Gastrocnemius medialis (tissue), 4 donors: Measurements from ENCODE around the gene ABCB8. TPM values are rescaled to one million over a fixed set of nuclear protein-coding genes. Genes with fewer than 3 reads are reported as not detected.

ENCODE experiments used
- ATAC-seq, 2 donors: fragments of 150-250 bp; one replicate each; pipeline ENCODE4 v1.9.1; 2016
- DNase-seq, 2 donors: peaks; one replicate each; pipeline ENCODE4 v3.0.0-alpha.2; 2019
- H3K27ac ChIP-seq, 4 donors: fragments of 200-600 bp; sonication (generic); 1 replicate in 1 of 4; 2 replicates in 3 of 4; pipeline ENCODE4 v1.5.1; 2016 to 2018; ENCODE audit warnings: mild to moderate bottlenecking in 2 of 4, moderate library complexity in 1 of 4
- H3K27me3 ChIP-seq, 3 donors: fragments of 200-600 bp; sonication (generic) in 2 of 3; 1 replicate in 1 of 3; 2 replicates in 2 of 3; pipeline versions ENCODE4 v1.5.1 to v1.6.0; 2016 to 2019; ENCODE audit warnings: mild to moderate bottlenecking in 1 of 3, moderate library complexity in 1 of 3
- H3K36me3 ChIP-seq, 2 donors: fragments of 200-600 bp; sonication (generic) in 1 of 2; one replicate each; pipeline ENCODE4 v1.5.1; 2017 to 2018
- H3K4me1 ChIP-seq, 2 donors: fragments of 200-600 bp; sonication (generic) in 1 of 2; one replicate each; pipeline ENCODE4 v1.5.1; 2016 to 2017; ENCODE audit warnings: mild to moderate bottlenecking in 2 of 2
- H3K4me3 ChIP-seq, 4 donors: fragments of 200-600 bp; sonication (generic) in 3 of 4; 1 replicate in 1 of 4; 2 replicates in 3 of 4; pipeline ENCODE4 v1.5.1; 2016 to 2019; ENCODE audit warnings: mild to moderate bottlenecking in 2 of 4
- H3K9me3 ChIP-seq, 3 donors: fragments of 200-600 bp; sonication (generic) in 2 of 3; 1 replicate in 1 of 3; 2 replicates in 2 of 3; pipeline ENCODE4 v1.5.1; 2016 to 2019
- POLR2A ChIP-seq, 2 donors: fragments of 450-650 bp; IDR thresholded peaks; one replicate each; pipeline ENCODE4 v1.6.1; 2017; ENCODE audit warnings: antibody characterized with exemption in 2 of 2, mild to moderate bottlenecking in 2 of 2, moderate library complexity in 2 of 2
- in situ Hi-C, 4 donors: fragments of 200-750 bp; cut with MboI; loops; one replicate each; pipeline versions ENCODE4 v1.15.0 to v1.8.0; 2017; ENCODE audit warnings: low sequenced_read_pairs in 4 of 4
- intact Hi-C: fragments of 100-400 bp; cut with DNase I; formaldehyde crosslinking; loops from one replicate; pipeline ENCODE4 v1.15.1; 2023; ENCODE audit warnings: low total_unique reads
- total RNA-seq, 4 donors: library from RNA; depleted of rRNA; stranded (reverse); fragments of >200 nt; gene quantifications; one replicate each; pipeline versions ENCODE4 v1.1.0 to v1.2.3, GENCODE V29; 2016
- TF ChIP-seq, protein P1 (sequence below), 5 experiments: fragments of 450-650 bp in 3 of 5; fragments of 200-600 bp in 2 of 5; sonication (generic) in 2 of 5; IDR thresholded peaks in 4 of 5; conservative IDR thresholded peaks in 1 of 5; 1 replicate in 4 of 5; 2 replicates in 1 of 5; pipeline ENCODE4 v1.5.1; 2016 to 2019; ENCODE audit warnings: antibody characterized with exemption in 5 of 5, mild to moderate bottlenecking in 3 of 5, moderate library complexity in 3 of 5

The ABCB8 gene
- total RNA-seq, 4 donors from 2014 or later, result 10.4 to 25.7 (median 16.2) TPM

DNA sequence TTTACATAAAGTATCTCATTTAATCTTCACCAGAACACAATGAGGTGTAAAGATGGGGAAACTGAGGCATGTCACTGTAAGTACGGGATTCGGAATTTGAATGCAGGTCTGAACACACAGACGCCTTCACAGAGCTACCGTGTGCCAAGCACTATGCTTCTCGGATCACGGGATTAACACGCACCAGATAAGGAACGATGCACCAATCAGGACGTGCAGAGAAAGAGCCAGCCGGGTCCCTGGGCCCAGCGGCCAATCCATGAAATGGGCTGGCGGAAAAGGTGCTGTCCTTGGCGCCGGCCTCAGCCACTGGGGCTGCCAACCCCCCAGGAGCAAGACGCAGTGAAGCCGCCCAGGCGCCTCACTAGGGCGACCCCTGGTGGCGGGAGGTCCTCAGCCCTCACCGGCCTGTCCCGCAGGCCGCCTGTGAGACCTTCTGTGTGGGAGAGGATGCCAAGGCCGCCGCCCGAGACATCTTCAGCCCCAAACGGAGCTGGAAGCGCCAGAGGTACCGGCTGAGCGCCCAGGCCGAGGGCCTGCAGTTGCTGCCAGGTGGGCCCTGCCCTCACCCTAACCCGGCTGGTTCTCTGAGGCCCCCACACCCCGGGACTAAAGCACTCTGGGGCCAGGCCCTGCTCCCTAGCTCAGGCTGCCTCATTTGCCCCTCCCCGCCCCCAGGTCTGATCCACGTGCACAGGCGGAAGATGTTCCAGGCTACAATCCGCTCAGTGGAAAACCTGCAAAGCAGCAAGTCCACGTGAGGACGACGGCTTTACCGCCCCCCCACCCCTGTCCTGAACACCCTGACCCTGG is 19.5 kb upstream of the ABCB8 start:
- DNase-seq (no peak), ATAC-seq (peak in 1 of 2 donors; percentile 30)
- H3K4me1 ChIP-seq, result peaks cover 0 to 8% of the 10 kb centered on the region in 2 donors
- in situ Hi-C loops, result no loop called here
- no peak overlapping the region for H3K27ac ChIP-seq
- intact Hi-C loops, result no loop called here
- peak overlapping the region in 1 of 4 donors; percentile 18 for H3K4me3 ChIP-seq
- TF ChIP-seq, protein P1, sequence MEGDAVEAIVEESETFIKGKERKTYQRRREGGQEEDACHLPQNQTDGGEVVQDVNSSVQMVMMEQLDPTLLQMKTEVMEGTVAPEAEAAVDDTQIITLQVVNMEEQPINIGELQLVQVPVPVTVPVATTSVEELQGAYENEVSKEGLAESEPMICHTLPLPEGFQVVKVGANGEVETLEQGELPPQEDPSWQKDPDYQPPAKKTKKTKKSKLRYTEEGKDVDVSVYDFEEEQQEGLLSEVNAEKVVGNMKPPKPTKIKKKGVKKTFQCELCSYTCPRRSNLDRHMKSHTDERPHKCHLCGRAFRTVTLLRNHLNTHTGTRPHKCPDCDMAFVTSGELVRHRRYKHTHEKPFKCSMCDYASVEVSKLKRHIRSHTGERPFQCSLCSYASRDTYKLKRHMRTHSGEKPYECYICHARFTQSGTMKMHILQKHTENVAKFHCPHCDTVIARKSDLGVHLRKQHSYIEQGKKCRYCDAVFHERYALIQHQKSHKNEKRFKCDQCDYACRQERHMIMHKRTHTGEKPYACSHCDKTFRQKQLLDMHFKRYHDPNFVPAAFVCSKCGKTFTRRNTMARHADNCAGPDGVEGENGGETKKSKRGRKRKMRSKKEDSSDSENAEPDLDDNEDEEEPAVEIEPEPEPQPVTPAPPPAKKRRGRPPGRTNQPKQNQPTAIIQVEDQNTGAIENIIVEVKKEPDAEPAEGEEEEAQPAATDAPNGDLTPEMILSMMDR (IDR thresholded peaks at IDR 0.05 in 4 of 5, conservative IDR thresholded peaks at IDR 0.05 in 1 of 5), result peak in 4 of 5 experiments; percentile 45 to 71 (median 46)
- no peak for TF ChIP-seq POLR2A (IDR thresholded peaks at IDR 0.05)
- no peaks in the 10 kb centered on the region for H3K9me3 ChIP-seq
- H3K36me3 ChIP-seq, result no peaks in the 10 kb centered on the region
- peaks cover 5 to 38% (median 35%) of the 10 kb centered on the region in 3 donors for H3K27me3 ChIP-seq

DNA sequence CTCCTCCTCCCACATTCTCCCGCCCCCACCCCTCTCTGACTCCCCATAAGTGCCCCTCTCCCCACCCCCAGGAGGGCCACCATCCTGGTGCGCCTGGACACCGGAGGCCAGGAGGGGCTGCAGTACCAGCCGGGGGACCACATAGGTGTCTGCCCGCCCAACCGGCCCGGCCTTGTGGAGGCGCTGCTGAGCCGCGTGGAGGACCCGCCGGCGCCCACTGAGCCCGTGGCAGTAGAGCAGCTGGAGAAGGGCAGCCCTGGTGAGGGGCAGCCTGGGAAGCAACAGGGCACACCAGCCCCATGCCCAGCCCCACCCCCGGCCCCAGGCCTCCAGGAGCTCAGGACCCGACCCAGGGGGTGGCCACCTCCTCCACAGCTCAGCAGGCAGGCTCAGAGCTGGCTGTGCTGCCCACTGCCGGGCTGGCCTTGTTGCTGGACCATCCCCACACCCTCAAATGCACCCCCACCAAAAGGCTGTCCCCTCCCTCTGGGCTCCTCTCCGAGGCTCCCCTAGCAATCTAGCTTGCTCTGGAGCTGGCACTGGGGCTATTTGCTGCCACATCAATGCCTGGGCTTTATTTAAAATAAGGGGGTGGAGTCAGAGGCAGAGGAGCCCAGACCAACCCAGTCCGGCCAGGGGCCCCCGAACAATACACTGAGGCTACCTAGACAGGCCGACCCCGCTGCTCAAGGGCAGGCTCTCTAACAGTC is 18.8 kb upstream of the ABCB8 start:
- in situ Hi-C loops (no loop called here), intact Hi-C loops (no loop called here)
- DNase-seq (no peak), ATAC-seq (no peak)
- TF ChIP-seq POLR2A (IDR thresholded peaks at IDR 0.05), result no peak
- TF ChIP-seq, protein P1 (IDR thresholded peaks at IDR 0.05 in 4 of 5, conservative IDR thresholded peaks at IDR 0.05 in 1 of 5), result no peak
- Histone ChIP-seq H3K27ac (no peak overlapping the region), H3K4me3 (no peak overlapping the region), H3K4me1 (peaks cover 0 to 12% of the 10 kb centered on the region in 2 donors), H3K27me3 (peaks cover 8 to 45% (median 43%) of the 10 kb centered on the region in 3 donors), H3K36me3 (no peaks in the 10 kb centered on the region), H3K9me3 (no peaks in the 10 kb centered on the region)

DNA sequence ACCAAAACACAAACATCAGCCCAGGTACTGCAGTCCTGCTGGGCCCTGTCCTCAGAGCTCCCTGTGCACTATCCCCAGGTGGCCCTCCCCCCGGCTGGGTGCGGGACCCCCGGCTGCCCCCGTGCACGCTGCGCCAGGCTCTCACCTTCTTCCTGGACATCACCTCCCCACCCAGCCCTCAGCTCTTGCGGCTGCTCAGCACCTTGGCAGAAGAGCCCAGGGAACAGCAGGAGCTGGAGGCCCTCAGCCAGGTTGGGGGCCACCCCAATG is 18.3 kb upstream of the ABCB8 start:
- Histone ChIP-seq H3K4me1 (peaks cover 0 to 14% of the 10 kb centered on the region in 2 donors), H3K27ac (no peak overlapping the region), H3K4me3 (no peak overlapping the region), H3K27me3 (peaks cover 10 to 50% (median 46%) of the 10 kb centered on the region in 3 donors), H3K36me3 (no peaks in the 10 kb centered on the region), H3K9me3 (no peaks in the 10 kb centered on the region)
- intact Hi-C loops (no loop called here), in situ Hi-C loops (no loop called here)
- no peak for DNase-seq
- ATAC-seq, result no peak
- TF ChIP-seq POLR2A (IDR thresholded peaks at IDR 0.05), result no peak
- TF ChIP-seq, protein P1 (IDR thresholded peaks at IDR 0.05 in 4 of 5, conservative IDR thresholded peaks at IDR 0.05 in 1 of 5), result no peak

DNA sequence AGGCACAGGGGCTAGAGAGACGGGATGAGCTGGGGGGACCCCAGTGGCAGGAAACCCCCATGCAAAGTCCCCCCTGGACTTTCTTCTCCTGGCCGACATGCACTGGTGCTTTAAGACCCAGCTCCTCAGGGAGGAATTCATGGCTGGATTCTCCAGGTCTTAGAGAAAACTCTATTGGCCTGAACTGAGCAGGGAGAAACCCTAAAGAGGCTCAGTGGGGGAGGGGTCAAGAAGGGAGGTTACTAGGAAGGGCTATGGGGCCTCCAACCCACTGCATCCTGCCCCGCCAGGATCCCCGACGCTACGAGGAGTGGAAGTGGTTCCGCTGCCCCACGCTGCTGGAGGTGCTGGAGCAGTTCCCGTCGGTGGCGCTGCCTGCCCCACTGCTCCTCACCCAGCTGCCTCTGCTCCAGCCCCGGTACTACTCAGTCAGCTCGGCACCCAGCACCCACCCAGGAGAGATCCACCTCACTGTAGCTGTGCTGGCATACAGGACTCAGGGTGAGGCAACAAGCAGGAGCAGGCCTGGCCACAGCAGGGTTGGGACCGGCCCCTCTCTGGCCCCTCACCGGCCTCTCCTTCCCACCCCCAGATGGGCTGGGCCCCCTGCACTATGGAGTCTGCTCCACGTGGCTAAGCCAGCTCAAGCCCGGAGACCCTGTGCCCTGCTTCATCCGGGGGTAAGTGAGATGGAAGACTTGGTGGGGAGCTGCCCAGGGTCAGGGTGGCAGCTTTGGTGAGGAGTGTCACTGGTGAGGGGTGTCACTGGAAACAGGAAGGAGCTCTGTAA is 17.7 kb upstream of the ABCB8 start:
- TF ChIP-seq, protein P1 (IDR thresholded peaks at IDR 0.05 in 4 of 5, conservative IDR thresholded peaks at IDR 0.05 in 1 of 5), result no peak
- no peak for TF ChIP-seq POLR2A (IDR thresholded peaks at IDR 0.05)
- in situ Hi-C loops (no loop called here), intact Hi-C loops (no loop called here)
- Histone ChIP-seq H3K4me3 (no peak overlapping the region), H3K9me3 (no peaks in the 10 kb centered on the region), H3K27me3 (peaks cover 12 to 53% (median 50%) of the 10 kb centered on the region in 3 donors), H3K4me1 (peaks cover 0 to 19% of the 10 kb centered on the region in 2 donors), H3K36me3 (no peaks in the 10 kb centered on the region), H3K27ac (no peak overlapping the region)
- ATAC-seq (no peak), DNase-seq (no peak)
